ENCODE results near the gene NAA11. TPM values are rescaled to one million over a fixed set of nuclear protein-coding genes. Genes with fewer than 3 reads are reported as not detected.

The NAA11 gene
- total RNA-seq, 1 experiment from 2014 or later: not detected

GRCh38 chr4:79300280-79300679 lies 25.6 kb downstream of the NAA11 start:
- no peaks in the 10 kb centered on the region for H3K36me3 ChIP-seq (ENCODE audit: insufficient read depth, low read length)
- no peak overlapping the region for H3K4me2 ChIP-seq (ENCODE audit: low read depth, low read length, poor library complexity, severe bottlenecking)
- H3K27me3 ChIP-seq (ENCODE audit: low read length): no peaks in the 10 kb centered on the region
- no peaks in the 10 kb centered on the region for H4K20me1 ChIP-seq (ENCODE audit: insufficient read depth, low read depth, low read length)
- H2AFZ ChIP-seq (ENCODE audit: low read length): no peak overlapping the region
- no peak overlapping the region for H3K9ac ChIP-seq (ENCODE audit: low read length)
- no peaks in the 10 kb centered on the region for H3K9me2 ChIP-seq (replicated peaks; ENCODE audit: insufficient read depth, low read length)
- H3K27ac ChIP-seq (ENCODE audit: low read length): no peak overlapping the region
- no peaks in the 10 kb centered on the region for H3K79me2 ChIP-seq (ENCODE audit: low read length)
- no peaks in the 10 kb centered on the region for H3K4me1 ChIP-seq (ENCODE audit: low read length)
- H3K4me3 ChIP-seq (ENCODE audit: low read length): no peak overlapping the region
- no peaks in the 10 kb centered on the region for H3K9me3 ChIP-seq (ENCODE audit: low read length)
- DNase-seq: no peak

- no peak for DNase-seq
- H3K79me2 ChIP-seq (ENCODE audit: low read length): no peaks in the 10 kb centered on the region
- H4K20me1 ChIP-seq (ENCODE audit: insufficient read depth, low read depth, low read length): no peaks in the 10 kb centered on the region
Observed at GRCh38 chr4:79298484-79298883, 27.4 kb downstream of the NAA11 start.

GRCh38 chr4:79298027-79298426 lies 27.8 kb downstream of the NAA11 start:
- no peak overlapping the region for H3K4me3 ChIP-seq (ENCODE audit: low read length)
- no peaks in the 10 kb centered on the region for H3K27me3 ChIP-seq (ENCODE audit: low read length)
- DNase-seq: no peak
- no peaks in the 10 kb centered on the region for H3K4me1 ChIP-seq (ENCODE audit: low read length)
- H3K36me3 ChIP-seq (ENCODE audit: insufficient read depth, low read length): no peaks in the 10 kb centered on the region
- H4K20me1 ChIP-seq (ENCODE audit: insufficient read depth, low read depth, low read length): no peaks in the 10 kb centered on the region
- no peak overlapping the region for H3K4me2 ChIP-seq (ENCODE audit: low read depth, low read length, poor library complexity, severe bottlenecking)
- H3K79me2 ChIP-seq (ENCODE audit: low read length): no peaks in the 10 kb centered on the region
- no peaks in the 10 kb centered on the region for H3K9me3 ChIP-seq (ENCODE audit: low read length)
- H3K27ac ChIP-seq (ENCODE audit: low read length): no peak overlapping the region
- no peak overlapping the region for H2AFZ ChIP-seq (ENCODE audit: low read length)
- no peak overlapping the region for H3K9ac ChIP-seq (ENCODE audit: low read length)
- H3K9me2 ChIP-seq (replicated peaks; ENCODE audit: insufficient read depth, low read length): no peaks in the 10 kb centered on the region

More at GRCh38 chr4:79298484-79298883, 27.4 kb downstream of the NAA11 start:
- no peaks in the 10 kb centered on the region for H3K9me2 ChIP-seq (replicated peaks; ENCODE audit: insufficient read depth, low read length)
- no peak overlapping the region for H3K4me2 ChIP-seq (ENCODE audit: low read depth, low read length, poor library complexity, severe bottlenecking)
- H3K9ac ChIP-seq (ENCODE audit: low read length): no peak overlapping the region
- H2AFZ ChIP-seq (ENCODE audit: low read length): no peak overlapping the region
- no peaks in the 10 kb centered on the region for H3K27me3 ChIP-seq (ENCODE audit: low read length)
- H3K36me3 ChIP-seq (ENCODE audit: insufficient read depth, low read length): no peaks in the 10 kb centered on the region
- H3K9me3 ChIP-seq (ENCODE audit: low read length): no peaks in the 10 kb centered on the region
- no peak overlapping the region for H3K4me3 ChIP-seq (ENCODE audit: low read length)
- H3K4me1 ChIP-seq (ENCODE audit: low read length): no peaks in the 10 kb centered on the region
- no peak overlapping the region for H3K27ac ChIP-seq (ENCODE audit: low read length)

GRCh38 chr4:79297479-79297878 lies 28.4 kb downstream of the NAA11 start:
- Histone ChIP-seq H3K27ac (ENCODE audit: low read length) (no peak overlapping the region), H3K27me3 (ENCODE audit: low read length) (no peaks in the 10 kb centered on the region), H3K36me3 (ENCODE audit: insufficient read depth, low read length) (no peaks in the 10 kb centered on the region), H3K4me2 (ENCODE audit: low read depth, low read length, poor library complexity, severe bottlenecking) (no peak overlapping the region), H4K20me1 (ENCODE audit: insufficient read depth, low read depth, low read length) (no peaks in the 10 kb centered on the region), H3K9me2 (replicated peaks; ENCODE audit: insufficient read depth, low read length) (no peaks in the 10 kb centered on the region), H3K4me1 (ENCODE audit: low read length) (no peaks in the 10 kb centered on the region), H3K9me3 (ENCODE audit: low read length) (no peaks in the 10 kb centered on the region), H3K9ac (ENCODE audit: low read length) (no peak overlapping the region), H3K4me3 (ENCODE audit: low read length) (no peak overlapping the region), H2AFZ (ENCODE audit: low read length) (no peak overlapping the region), H3K79me2 (ENCODE audit: low read length) (no peaks in the 10 kb centered on the region)
- no peak for DNase-seq

GRCh38 chr4:79296768-79297428 lies 29.0 kb downstream of the NAA11 start:
- no peak for DNase-seq
- Histone ChIP-seq H3K27me3 (ENCODE audit: low read length) (no peaks in the 10 kb centered on the region), H3K9me3 (ENCODE audit: low read length) (no peaks in the 10 kb centered on the region), H4K20me1 (ENCODE audit: insufficient read depth, low read depth, low read length) (no peaks in the 10 kb centered on the region), H3K27ac (ENCODE audit: low read length) (no peak overlapping the region), H3K79me2 (ENCODE audit: low read length) (no peaks in the 10 kb centered on the region), H3K9ac (ENCODE audit: low read length) (no peak overlapping the region), H3K4me3 (ENCODE audit: low read length) (no peak overlapping the region), H3K4me2 (ENCODE audit: low read depth, low read length, poor library complexity, severe bottlenecking) (no peak overlapping the region), H2AFZ (ENCODE audit: low read length) (no peak overlapping the region), H3K9me2 (replicated peaks; ENCODE audit: insufficient read depth, low read length) (no peaks in the 10 kb centered on the region), H3K36me3 (ENCODE audit: insufficient read depth, low read length) (no peaks in the 10 kb centered on the region), H3K4me1 (ENCODE audit: low read length) (no peaks in the 10 kb centered on the region)

- H3K4me3 ChIP-seq (ENCODE audit: low read length): no peak overlapping the region
Observed at GRCh38 chr4:79295086-79295485, 30.8 kb downstream of the NAA11 start.

GRCh38 chr4:79294064-79294463 lies 31.8 kb downstream of the NAA11 start:
- no peak overlapping the region for H2AFZ ChIP-seq (ENCODE audit: low read length)
- H3K27me3 ChIP-seq (ENCODE audit: low read length): no peaks in the 10 kb centered on the region
- no peaks in the 10 kb centered on the region for H3K36me3 ChIP-seq (ENCODE audit: insufficient read depth, low read length)
- no peak overlapping the region for H3K4me3 ChIP-seq (ENCODE audit: low read length)
- DNase-seq: no peak
- H3K9me2 ChIP-seq (replicated peaks; ENCODE audit: insufficient read depth, low read length): no peaks in the 10 kb centered on the region
- no peaks in the 10 kb centered on the region for H3K9me3 ChIP-seq (ENCODE audit: low read length)
- no peaks in the 10 kb centered on the region for H3K4me1 ChIP-seq (ENCODE audit: low read length)
- no peaks in the 10 kb centered on the region for H3K79me2 ChIP-seq (ENCODE audit: low read length)
- no peak overlapping the region for H3K27ac ChIP-seq (ENCODE audit: low read length)
- no peaks in the 10 kb centered on the region for H4K20me1 ChIP-seq (ENCODE audit: insufficient read depth, low read depth, low read length)
- no peak overlapping the region for H3K4me2 ChIP-seq (ENCODE audit: low read depth, low read length, poor library complexity, severe bottlenecking)
- no peak overlapping the region for H3K9ac ChIP-seq (ENCODE audit: low read length)

More at GRCh38 chr4:79295086-79295485, 30.8 kb downstream of the NAA11 start:
- no peaks in the 10 kb centered on the region for H3K27me3 ChIP-seq (ENCODE audit: low read length)
- no peak overlapping the region for H3K27ac ChIP-seq (ENCODE audit: low read length)
- H2AFZ ChIP-seq (ENCODE audit: low read length): no peak overlapping the region
- H3K79me2 ChIP-seq (ENCODE audit: low read length): no peaks in the 10 kb centered on the region
- no peaks in the 10 kb centered on the region for H4K20me1 ChIP-seq (ENCODE audit: insufficient read depth, low read depth, low read length)
- no peak overlapping the region for H3K9ac ChIP-seq (ENCODE audit: low read length)
- no peaks in the 10 kb centered on the region for H3K9me3 ChIP-seq (ENCODE audit: low read length)
- no peaks in the 10 kb centered on the region for H3K4me1 ChIP-seq (ENCODE audit: low read length)
- H3K9me2 ChIP-seq (replicated peaks; ENCODE audit: insufficient read depth, low read length): no peaks in the 10 kb centered on the region
- no peak for DNase-seq
- H3K36me3 ChIP-seq (ENCODE audit: insufficient read depth, low read length): no peaks in the 10 kb centered on the region
- H3K4me2 ChIP-seq (ENCODE audit: low read depth, low read length, poor library complexity, severe bottlenecking): no peak overlapping the region

- H3K4me2 ChIP-seq (ENCODE audit: low read depth, low read length, poor library complexity, severe bottlenecking): no peak overlapping the region
- no peak overlapping the region for H2AFZ ChIP-seq (ENCODE audit: low read length)
- H3K9me3 ChIP-seq (ENCODE audit: low read length): no peaks in the 10 kb centered on the region
- no peaks in the 10 kb centered on the region for H3K4me1 ChIP-seq (ENCODE audit: low read length)
- no peak overlapping the region for H3K27ac ChIP-seq (ENCODE audit: low read length)
- no peaks in the 10 kb centered on the region for H3K27me3 ChIP-seq (ENCODE audit: low read length)
- no peaks in the 10 kb centered on the region for H4K20me1 ChIP-seq (ENCODE audit: insufficient read depth, low read depth, low read length)
- H3K9ac ChIP-seq (ENCODE audit: low read length): no peak overlapping the region
- no peaks in the 10 kb centered on the region for H3K79me2 ChIP-seq (ENCODE audit: low read length)
- no peaks in the 10 kb centered on the region for H3K36me3 ChIP-seq (ENCODE audit: insufficient read depth, low read length)
- H3K4me3 ChIP-seq (ENCODE audit: low read length): no peak overlapping the region
- no peak for DNase-seq
- no peaks in the 10 kb centered on the region for H3K9me2 ChIP-seq (replicated peaks; ENCODE audit: insufficient read depth, low read length)
Observed at GRCh38 chr4:79292008-79292407, 33.9 kb downstream of the NAA11 start.

All from Karpas-422 (cell line).